ENCODE measurements around the gene PLEKHA1. TPM values are rescaled to one million over a fixed set of nuclear protein-coding genes. Genes with fewer than 3 reads are reported as not detected.

PLEKHA1 gene
- polyA plus RNA-seq, 3 donors, result 5.5 to 14.9 (median 12.3) TPM

GRCh38 chr10:122424059-122424458, 49.6 kb downstream of the PLEKHA1 start:
- TF ChIP-seq, protein P1, sequence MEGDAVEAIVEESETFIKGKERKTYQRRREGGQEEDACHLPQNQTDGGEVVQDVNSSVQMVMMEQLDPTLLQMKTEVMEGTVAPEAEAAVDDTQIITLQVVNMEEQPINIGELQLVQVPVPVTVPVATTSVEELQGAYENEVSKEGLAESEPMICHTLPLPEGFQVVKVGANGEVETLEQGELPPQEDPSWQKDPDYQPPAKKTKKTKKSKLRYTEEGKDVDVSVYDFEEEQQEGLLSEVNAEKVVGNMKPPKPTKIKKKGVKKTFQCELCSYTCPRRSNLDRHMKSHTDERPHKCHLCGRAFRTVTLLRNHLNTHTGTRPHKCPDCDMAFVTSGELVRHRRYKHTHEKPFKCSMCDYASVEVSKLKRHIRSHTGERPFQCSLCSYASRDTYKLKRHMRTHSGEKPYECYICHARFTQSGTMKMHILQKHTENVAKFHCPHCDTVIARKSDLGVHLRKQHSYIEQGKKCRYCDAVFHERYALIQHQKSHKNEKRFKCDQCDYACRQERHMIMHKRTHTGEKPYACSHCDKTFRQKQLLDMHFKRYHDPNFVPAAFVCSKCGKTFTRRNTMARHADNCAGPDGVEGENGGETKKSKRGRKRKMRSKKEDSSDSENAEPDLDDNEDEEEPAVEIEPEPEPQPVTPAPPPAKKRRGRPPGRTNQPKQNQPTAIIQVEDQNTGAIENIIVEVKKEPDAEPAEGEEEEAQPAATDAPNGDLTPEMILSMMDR (IDR thresholded peaks at IDR 0.05), result no peak
- Mint-ChIP-seq H3K4me1 (peaks cover 13% of the 10 kb centered on the region), H3K36me3 (peaks cover 10 to 17% of the 10 kb centered on the region in 2 donors), H3K27me3 (ENCODE audit: low read depth in 3 of 3) (no peaks in the 10 kb centered on the region), H3K9me3 (no peaks in the 10 kb centered on the region), H3K27ac (no peak overlapping the region), H3K4me3 (no peak overlapping the region)
- H4K20me1 ChIP-seq (ENCODE audit: insufficient read depth, low read length), result no peaks in the 10 kb centered on the region
- intact Hi-C loops (cut with micrococcal nuclease), result no loop called here
- DNase-seq, result no peak
- H3K9me3 ChIP-seq (replicated peaks in 1 of 2; ENCODE audit: control insufficient read depth in 1 of 2, insufficient read depth in 1 of 2, low read length in 2 of 2), result no peaks in the 10 kb centered on the region
- no peaks in the 10 kb centered on the region for H3K27me3 ChIP-seq (ENCODE audit: control insufficient read depth in 2 of 2, insufficient read depth in 2 of 2, low read length in 2 of 2)
- no peak overlapping the region for H3K27ac ChIP-seq (ENCODE audit: low read depth in 1 of 2, low read length in 2 of 2)
- H3K4me1 ChIP-seq (ENCODE audit: control insufficient read depth in 1 of 2, insufficient read depth in 2 of 2, low read length in 2 of 2), result no peaks in the 10 kb centered on the region
- H3K4me2 ChIP-seq (replicated peaks; ENCODE audit: extremely low read depth, low read length, poor library complexity, severe bottlenecking), result no peak overlapping the region
- peaks cover 0 to 1% of the 10 kb centered on the region in 2 donors for H3K36me3 ChIP-seq (replicated peaks in 1 of 2; ENCODE audit: control insufficient read depth in 1 of 2, insufficient read depth in 2 of 2, low read length in 2 of 2)
- no peak overlapping the region for H3K4me3 ChIP-seq (replicated peaks in 1 of 3; ENCODE audit: low read depth in 2 of 3, low read length in 3 of 3)
- no peak overlapping the region for H3K9ac ChIP-seq (ENCODE audit: insufficient read depth, low read length, poor library complexity, severe bottlenecking)
- H2AFZ ChIP-seq (ENCODE audit: insufficient read depth, low read depth, low read length, poor library complexity, severe bottlenecking), result no peak overlapping the region
- WGBS (ENCODE audit: insufficient coverage), result no CpG with 5 or more reads among the region's 2 CpGs
- H3K79me2 ChIP-seq (ENCODE audit: insufficient read depth, low read length), result no peaks in the 10 kb centered on the region

DNA sequence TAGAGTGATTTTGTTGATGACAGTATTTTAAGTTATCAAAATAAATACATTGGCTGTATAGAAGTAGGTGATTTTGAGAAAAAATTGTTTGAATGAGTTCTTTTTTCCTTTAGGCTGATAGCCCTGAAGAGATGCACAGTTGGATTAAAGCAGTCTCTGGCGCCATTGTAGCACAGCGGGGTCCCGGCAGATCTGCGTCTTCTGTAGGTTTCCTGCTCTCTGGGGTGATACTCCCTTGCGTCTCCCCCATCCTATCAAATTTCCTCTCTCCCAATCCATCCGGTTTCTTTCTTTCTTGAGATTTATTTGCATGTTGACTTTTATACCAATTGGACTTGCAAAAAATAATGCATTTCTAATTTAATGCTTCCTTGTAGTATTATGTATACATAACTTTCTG, 52.3 kb downstream of the PLEKHA1 start:
- Mint-ChIP-seq H3K9me3 (no peaks in the 10 kb centered on the region), H3K4me3 (no peak overlapping the region), H3K36me3 (peaks cover 13% of the 10 kb centered on the region in 2 donors), H3K4me1 (peaks cover 8% of the 10 kb centered on the region), H3K27me3 (ENCODE audit: low read depth in 3 of 3) (no peaks in the 10 kb centered on the region), H3K27ac (no peak overlapping the region)
- Histone ChIP-seq H3K27ac (ENCODE audit: low read depth in 1 of 2, low read length in 2 of 2) (no peak overlapping the region), H3K4me3 (replicated peaks in 1 of 3; ENCODE audit: low read depth in 2 of 3, low read length in 3 of 3) (no peak overlapping the region), H3K4me1 (ENCODE audit: control insufficient read depth in 1 of 2, insufficient read depth in 2 of 2, low read length in 2 of 2) (no peaks in the 10 kb centered on the region), H4K20me1 (ENCODE audit: insufficient read depth, low read length) (no peaks in the 10 kb centered on the region), H3K27me3 (ENCODE audit: control insufficient read depth in 2 of 2, insufficient read depth in 2 of 2, low read length in 2 of 2) (no peaks in the 10 kb centered on the region), H3K9me3 (replicated peaks in 1 of 2; ENCODE audit: control insufficient read depth in 1 of 2, insufficient read depth in 1 of 2, low read length in 2 of 2) (no peaks in the 10 kb centered on the region), H2AFZ (ENCODE audit: insufficient read depth, low read depth, low read length, poor library complexity, severe bottlenecking) (no peak overlapping the region), H3K9ac (ENCODE audit: insufficient read depth, low read length, poor library complexity, severe bottlenecking) (no peak overlapping the region), H3K79me2 (ENCODE audit: insufficient read depth, low read length) (no peaks in the 10 kb centered on the region), H3K36me3 (replicated peaks in 1 of 2; ENCODE audit: control insufficient read depth in 1 of 2, insufficient read depth in 2 of 2, low read length in 2 of 2) (peaks cover 0 to 4% of the 10 kb centered on the region in 2 donors), H3K4me2 (replicated peaks; ENCODE audit: extremely low read depth, low read length, poor library complexity, severe bottlenecking) (no peak overlapping the region)
- TF ChIP-seq, protein P1 (IDR thresholded peaks at IDR 0.05), result no peak
- DNase-seq, result no peak
- WGBS (ENCODE audit: insufficient coverage), result 97% methylated on average over 4 of the region's 6 CpGs
- intact Hi-C loops (cut with micrococcal nuclease), result no loop called here
